ENCODE measurements around the gene PTDSS2. TPM values are rescaled to one million over a fixed set of nuclear protein-coding genes. Genes with fewer than 3 reads are reported as not detected.

PTDSS2 gene
- total RNA-seq, 1 experiment from 2014 or later: 37.6 TPM

DNA sequence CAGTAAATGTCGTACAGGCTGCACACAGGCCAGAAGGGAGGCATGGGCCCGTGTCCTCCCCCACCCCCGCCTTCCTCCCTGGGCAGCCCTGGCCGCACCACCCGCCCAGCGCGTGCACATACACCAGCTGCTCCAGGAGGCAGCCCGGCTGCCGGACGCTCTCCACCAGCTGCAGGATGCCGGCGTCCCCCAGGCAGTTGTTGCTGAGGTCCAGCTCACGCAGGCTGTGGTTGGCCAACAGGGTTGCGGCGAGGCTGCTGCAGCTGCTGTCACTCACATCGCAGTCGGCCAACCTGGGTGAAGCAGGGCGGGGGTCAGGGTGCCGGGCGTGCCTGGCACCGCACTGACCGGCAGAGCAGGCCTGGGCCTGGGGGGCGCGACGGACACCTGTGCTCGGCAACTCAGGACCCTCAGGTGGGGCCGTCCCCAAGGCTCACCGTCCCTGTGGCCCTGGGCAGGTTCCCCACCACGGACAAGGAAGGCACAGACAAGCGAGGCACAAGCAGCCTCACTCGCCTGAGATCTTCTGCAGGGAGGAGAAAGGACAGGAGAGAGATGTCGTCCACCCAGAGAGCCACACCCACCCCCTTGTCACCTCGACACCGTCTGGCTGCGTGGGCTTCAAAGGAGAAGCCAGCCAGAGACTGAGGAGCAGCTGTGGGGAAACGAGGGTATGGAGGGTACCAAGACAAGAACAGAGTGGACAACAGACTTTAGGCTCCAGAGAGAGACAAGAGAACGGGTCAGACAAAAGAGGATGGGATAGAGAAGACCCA is 44.9 kb downstream of the PTDSS2 start:
- no peaks in the 10 kb centered on the region for H3K9me3 ChIP-seq (ENCODE audit: low read depth, low read length, poor library complexity, severe bottlenecking)
- ChIA-PET CTCF (no interaction called here), POLR2A (ENCODE audit: low non-redundant PET) (no interaction called here)
- no peaks in the 10 kb centered on the region for H3K27me3 ChIP-seq (replicated peaks; ENCODE audit: insufficient read depth, low read depth, low read length, poor library complexity)
- no peak overlapping the region for H3K4me3 ChIP-seq (ENCODE audit: low read depth, low read length, poor library complexity, severe bottlenecking)
- intact Hi-C loops (cut with micrococcal nuclease; ENCODE audit: unreplicated experiment): no loop called here
- no peak for TF ChIP-seq EZH2 (IDR thresholded peaks at IDR 0.05; ENCODE audit: borderline replicate concordance, low read depth, low read length, poor library complexity, severe bottlenecking)
- TF ChIP-seq, protein P1, sequence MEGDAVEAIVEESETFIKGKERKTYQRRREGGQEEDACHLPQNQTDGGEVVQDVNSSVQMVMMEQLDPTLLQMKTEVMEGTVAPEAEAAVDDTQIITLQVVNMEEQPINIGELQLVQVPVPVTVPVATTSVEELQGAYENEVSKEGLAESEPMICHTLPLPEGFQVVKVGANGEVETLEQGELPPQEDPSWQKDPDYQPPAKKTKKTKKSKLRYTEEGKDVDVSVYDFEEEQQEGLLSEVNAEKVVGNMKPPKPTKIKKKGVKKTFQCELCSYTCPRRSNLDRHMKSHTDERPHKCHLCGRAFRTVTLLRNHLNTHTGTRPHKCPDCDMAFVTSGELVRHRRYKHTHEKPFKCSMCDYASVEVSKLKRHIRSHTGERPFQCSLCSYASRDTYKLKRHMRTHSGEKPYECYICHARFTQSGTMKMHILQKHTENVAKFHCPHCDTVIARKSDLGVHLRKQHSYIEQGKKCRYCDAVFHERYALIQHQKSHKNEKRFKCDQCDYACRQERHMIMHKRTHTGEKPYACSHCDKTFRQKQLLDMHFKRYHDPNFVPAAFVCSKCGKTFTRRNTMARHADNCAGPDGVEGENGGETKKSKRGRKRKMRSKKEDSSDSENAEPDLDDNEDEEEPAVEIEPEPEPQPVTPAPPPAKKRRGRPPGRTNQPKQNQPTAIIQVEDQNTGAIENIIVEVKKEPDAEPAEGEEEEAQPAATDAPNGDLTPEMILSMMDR (conservative IDR thresholded peaks at IDR 0.05; ENCODE audit: low read depth, low read length): no peak
- H3K4me1 ChIP-seq (ENCODE audit: insufficient read depth, low read length, poor library complexity, severe bottlenecking): no peaks in the 10 kb centered on the region
- no TSS peak for BruUV-seq (replicated peaks)
- H3K27ac ChIP-seq (ENCODE audit: low read depth, low read length, poor library complexity, severe bottlenecking): no peak overlapping the region
- H3K36me3 ChIP-seq (ENCODE audit: insufficient read depth, low read length, poor library complexity, severe bottlenecking): peaks cover 28% of the 10 kb centered on the region
- DNase-seq (ENCODE audit: low spot score): no peak

- no peak for DNase-seq (ENCODE audit: low spot score)
- Histone ChIP-seq H3K27ac (ENCODE audit: low read depth, low read length, poor library complexity, severe bottlenecking) (no peak overlapping the region), H3K36me3 (ENCODE audit: insufficient read depth, low read length, poor library complexity, severe bottlenecking) (peaks cover 30% of the 10 kb centered on the region), H3K4me3 (ENCODE audit: low read depth, low read length, poor library complexity, severe bottlenecking) (no peak overlapping the region), H3K9me3 (ENCODE audit: low read depth, low read length, poor library complexity, severe bottlenecking) (no peaks in the 10 kb centered on the region), H3K27me3 (replicated peaks; ENCODE audit: insufficient read depth, low read depth, low read length, poor library complexity) (no peaks in the 10 kb centered on the region), H3K4me1 (ENCODE audit: insufficient read depth, low read length, poor library complexity, severe bottlenecking) (no peaks in the 10 kb centered on the region)
- CTCF ChIA-PET: no interaction called here
- no peak for TF ChIP-seq EZH2 (IDR thresholded peaks at IDR 0.05; ENCODE audit: borderline replicate concordance, low read depth, low read length, poor library complexity, severe bottlenecking)
- TF ChIP-seq, protein P1 (conservative IDR thresholded peaks at IDR 0.05; ENCODE audit: low read depth, low read length): no peak
- POLR2A ChIA-PET (ENCODE audit: low non-redundant PET): no interaction called here
- intact Hi-C loops (cut with micrococcal nuclease; ENCODE audit: unreplicated experiment): no loop called here
- no TSS peak for BruUV-seq (replicated peaks)
Measured at GRCh38 chr11:495537-495931, 45.5 kb downstream of the PTDSS2 start.

- ChIA-PET POLR2A (ENCODE audit: low non-redundant PET) (no interaction called here), CTCF (no interaction called here)
- TF ChIP-seq, protein P1 (conservative IDR thresholded peaks at IDR 0.05; ENCODE audit: low read depth, low read length): no peak
- TF ChIP-seq EZH2 (IDR thresholded peaks at IDR 0.05; ENCODE audit: borderline replicate concordance, low read depth, low read length, poor library complexity, severe bottlenecking): no peak
- BruUV-seq (replicated peaks): no TSS peak
- H3K4me3 ChIP-seq (ENCODE audit: low read depth, low read length, poor library complexity, severe bottlenecking): no peak overlapping the region
- no peaks in the 10 kb centered on the region for H3K4me1 ChIP-seq (ENCODE audit: insufficient read depth, low read length, poor library complexity, severe bottlenecking)
- H3K27ac ChIP-seq (ENCODE audit: low read depth, low read length, poor library complexity, severe bottlenecking): no peak overlapping the region
- H3K9me3 ChIP-seq (ENCODE audit: low read depth, low read length, poor library complexity, severe bottlenecking): no peaks in the 10 kb centered on the region
- intact Hi-C loops (cut with micrococcal nuclease; ENCODE audit: unreplicated experiment): no loop called here
- H3K36me3 ChIP-seq (ENCODE audit: insufficient read depth, low read length, poor library complexity, severe bottlenecking): peaks cover 37% of the 10 kb centered on the region
- no peak for DNase-seq (ENCODE audit: low spot score)
- no peaks in the 10 kb centered on the region for H3K27me3 ChIP-seq (replicated peaks; ENCODE audit: insufficient read depth, low read depth, low read length, poor library complexity)
Measured at GRCh38 chr11:496834-497564, 46.9 kb downstream of the PTDSS2 start.

All from A673 (cell line).